ENCODE measurements around the gene YWHAB. TPM values are rescaled to one million over a fixed set of nuclear protein-coding genes. Genes with fewer than 3 reads are reported as not detected.

YWHAB gene
- polyA plus RNA-seq, 1 of the 3 experiments (the other 2 are of a cell fraction) = 84.3 TPM

- TF ChIP-seq MXI1 (IDR thresholded peaks at IDR 0.05; ENCODE audit: low read depth, low read length) (no peak), RXRA (IDR thresholded peaks at IDR 0.05; ENCODE audit: borderline replicate concordance, low read depth) (no peak), FOXM1 (IDR thresholded peaks at IDR 0.05; ENCODE audit: low read depth) (no peak), RCOR1 (IDR thresholded peaks at IDR 0.05; ENCODE audit: low read length) (no peak), MAX (IDR thresholded peaks at IDR 0.05; ENCODE audit: low read depth) (no peak), RAD21 (IDR thresholded peaks at IDR 0.05; ENCODE audit: low read length) (no peak), POLR2AphosphoS5 (IDR thresholded peaks at IDR 0.05; ENCODE audit: low read depth, low read length) (no peak), GABPA (IDR thresholded peaks at IDR 0.05; ENCODE audit: low read depth) (no peak), FOXJ3 (CRISPR knock-in tag; IDR thresholded peaks at IDR 0.05) (no peak), PBX3 (IDR thresholded peaks at IDR 0.05) (no peak)
- Histone ChIP-seq H3F3A (replicated peaks; ENCODE audit: insufficient read depth) (peaks cover 6% of the 10 kb centered on the region), H2AFZ (ENCODE audit: low read depth) (no peak overlapping the region), H3K9me3 (no peaks in the 10 kb centered on the region), H3K36me3 (replicated peaks in 1 of 2; ENCODE audit: control insufficient read depth in 1 of 2, insufficient read depth in 2 of 2, low read length in 1 of 2) (no peaks in the 10 kb centered on the region), H3K27me3 (ENCODE audit: insufficient read depth) (no peaks in the 10 kb centered on the region), H3K79me2 (ENCODE audit: insufficient read depth) (no peaks in the 10 kb centered on the region), H3K4me1 (ENCODE audit: control insufficient read depth in 1 of 2, insufficient read depth in 2 of 2, low read depth in 1 of 2, low read length in 1 of 2) (peaks cover 0 to 5% of the 10 kb centered on the region in 2 experiments; a peak in 1 of 4 replicates), H3K4me3 (ENCODE audit: low read depth in 2 of 2, low read length in 1 of 2) (no peak overlapping the region), H3K9me2 (no peaks in the 10 kb centered on the region), H3K9ac (no peak overlapping the region), H3K4me2 (no peak overlapping the region), H3K27ac (ENCODE audit: low read depth in 2 of 2, low read length in 1 of 2) (no peak overlapping the region), H4K20me1 (ENCODE audit: insufficient read depth) (no peaks in the 10 kb centered on the region)
- ChIA-PET POLR2A (no interaction called here), CTCF (interaction anchor here (1.0 to 1.2 kb wide), 2 partner anchors 73 to 174 kb away, joined by 4 to 5 read pairs; no protein-coding TSS in a partner anchor)
- no peak for DNase-seq
Observed at GRCh38 chr20:44858606-44859360, 26.7 kb upstream of the YWHAB start.

- 29% methylated on average over 5 of the region's 5 CpGs for WGBS (ENCODE audit: low lambda C conversion rate)
- H2AFZ ChIP-seq (ENCODE audit: low read depth) = peak overlapping the region; percentile 35; the same call in 1 of the 2 replicates
- H3F3A ChIP-seq (replicated peaks; ENCODE audit: insufficient read depth) = peaks cover 6% of the 10 kb centered on the region
- TF ChIP-seq FOSL2 (IDR thresholded peaks at IDR 0.05; ENCODE audit: borderline replicate concordance, low read depth) = peak; percentile 29; the same call in 1 of the 2 replicates
- TF ChIP-seq NFIC (IDR thresholded peaks at IDR 0.05; ENCODE audit: borderline replicate concordance) = peak; percentile 37; the same call in 1 of the 2 replicates
- 0 out of 2 replicates have a peak, but pooled peaks have one; percentile 6 for TF ChIP-seq JUND (IDR thresholded peaks at IDR 0.05)
- no peak for TF ChIP-seq NRF1 (IDR thresholded peaks at IDR 0.05; ENCODE audit: low read depth, low read length)
- TF ChIP-seq ELF1 (IDR thresholded peaks at IDR 0.05) = no peak
- no peak for TF ChIP-seq IRF3 (IDR thresholded peaks at IDR 0.05; ENCODE audit: low read depth, low read length)
- CTCF ChIA-PET = interaction anchor here (1.5 to 3.5 kb wide), 3 partner anchors 58 to 177 kb away, joined by 3 to 19 read pairs (median 17); no protein-coding TSS in a partner anchor
- no peaks in the 10 kb centered on the region for H3K36me3 ChIP-seq (replicated peaks in 1 of 2; ENCODE audit: control insufficient read depth in 1 of 2, insufficient read depth in 2 of 2, low read length in 1 of 2)
- H3K79me2 ChIP-seq (ENCODE audit: insufficient read depth) = no peaks in the 10 kb centered on the region
- H3K9me2 ChIP-seq = no peaks in the 10 kb centered on the region
- DNase-seq = no peak
- H4K20me1 ChIP-seq (ENCODE audit: insufficient read depth) = no peaks in the 10 kb centered on the region
- H3K4me3 ChIP-seq (ENCODE audit: low read depth in 2 of 2, low read length in 1 of 2) = no peak overlapping the region
- no peaks in the 10 kb centered on the region for H3K27me3 ChIP-seq (ENCODE audit: insufficient read depth)
- H3K9ac ChIP-seq = no peak overlapping the region
- H3K4me2 ChIP-seq = peak overlapping the region; percentile 37
- H3K9me3 ChIP-seq = no peaks in the 10 kb centered on the region
- 0 out of 4 replicates have a peak overlapping the region, but pooled peaks of 1 of the 2 experiments have one; percentile 12 for H3K27ac ChIP-seq (ENCODE audit: low read depth in 2 of 2, low read length in 1 of 2)
- POLR2A ChIA-PET = no interaction called here
- peaks cover 0 to 10% of the 10 kb centered on the region in 2 experiments; a peak in 1 of 4 replicates for H3K4me1 ChIP-seq (ENCODE audit: control insufficient read depth in 1 of 2, insufficient read depth in 2 of 2, low read depth in 1 of 2, low read length in 1 of 2)
Observed at GRCh38 chr20:44861531-44862006, 23.9 kb upstream of the YWHAB start.

Data from SK-N-SH (cell line).